ENCODE data around the gene ERBB4.

DNA sequence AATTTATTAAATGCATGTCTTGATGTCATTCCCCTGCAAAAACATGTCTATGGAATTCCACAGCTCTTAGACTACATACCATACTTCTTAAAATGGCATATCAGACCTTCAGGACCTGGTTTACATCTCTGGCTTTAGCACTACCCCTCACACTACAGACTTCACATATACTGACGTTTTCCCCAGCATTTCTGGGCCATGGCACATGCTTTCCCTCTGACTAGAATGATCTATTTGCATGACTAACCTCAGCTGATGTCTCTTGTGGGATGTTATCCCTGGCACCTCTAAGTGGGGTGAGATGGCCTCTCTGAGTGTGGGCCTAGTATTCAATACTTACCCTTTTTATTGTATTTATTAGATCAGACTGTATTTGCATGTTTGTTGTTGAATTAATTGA is 381.6 kb downstream of the ERBB4 start:
- TF ChIP-seq, protein P1, sequence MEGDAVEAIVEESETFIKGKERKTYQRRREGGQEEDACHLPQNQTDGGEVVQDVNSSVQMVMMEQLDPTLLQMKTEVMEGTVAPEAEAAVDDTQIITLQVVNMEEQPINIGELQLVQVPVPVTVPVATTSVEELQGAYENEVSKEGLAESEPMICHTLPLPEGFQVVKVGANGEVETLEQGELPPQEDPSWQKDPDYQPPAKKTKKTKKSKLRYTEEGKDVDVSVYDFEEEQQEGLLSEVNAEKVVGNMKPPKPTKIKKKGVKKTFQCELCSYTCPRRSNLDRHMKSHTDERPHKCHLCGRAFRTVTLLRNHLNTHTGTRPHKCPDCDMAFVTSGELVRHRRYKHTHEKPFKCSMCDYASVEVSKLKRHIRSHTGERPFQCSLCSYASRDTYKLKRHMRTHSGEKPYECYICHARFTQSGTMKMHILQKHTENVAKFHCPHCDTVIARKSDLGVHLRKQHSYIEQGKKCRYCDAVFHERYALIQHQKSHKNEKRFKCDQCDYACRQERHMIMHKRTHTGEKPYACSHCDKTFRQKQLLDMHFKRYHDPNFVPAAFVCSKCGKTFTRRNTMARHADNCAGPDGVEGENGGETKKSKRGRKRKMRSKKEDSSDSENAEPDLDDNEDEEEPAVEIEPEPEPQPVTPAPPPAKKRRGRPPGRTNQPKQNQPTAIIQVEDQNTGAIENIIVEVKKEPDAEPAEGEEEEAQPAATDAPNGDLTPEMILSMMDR (IDR thresholded peaks at IDR 0.05; ENCODE audit: low read depth, low read length, poor library complexity, severe bottlenecking) = no peak
- TF ChIP-seq EZH2phosphoT487 (IDR thresholded peaks at IDR 0.05; ENCODE audit: borderline replicate concordance, low read length) = no peak

Data from DOHH2 (cell line).